GM21723 (cell line): ENCODE results near the gene CKLF.

ENCODE experiments used
- ATAC-seq: cut with Tn5 transposase; IDR thresholded peaks from one replicate; pipeline ENCODE4 v1.9.1; 2021; ENCODE audit warnings: mild to moderate bottlenecking, moderate library complexity; ENCODE audit not compliant: unreplicated experiment

CKLF gene

GRCh38 chr16:66541388-66542355 lies 10.7 kb upstream of the CKLF start:
- ATAC-seq = no peak

- ATAC-seq = no peak
Observed at GRCh38 chr16:66542396-66542795, 10.0 kb upstream of the CKLF start.

- no peak for ATAC-seq
Observed at GRCh38 chr16:66543541-66543940, 8.8 kb upstream of the CKLF start.

DNA sequence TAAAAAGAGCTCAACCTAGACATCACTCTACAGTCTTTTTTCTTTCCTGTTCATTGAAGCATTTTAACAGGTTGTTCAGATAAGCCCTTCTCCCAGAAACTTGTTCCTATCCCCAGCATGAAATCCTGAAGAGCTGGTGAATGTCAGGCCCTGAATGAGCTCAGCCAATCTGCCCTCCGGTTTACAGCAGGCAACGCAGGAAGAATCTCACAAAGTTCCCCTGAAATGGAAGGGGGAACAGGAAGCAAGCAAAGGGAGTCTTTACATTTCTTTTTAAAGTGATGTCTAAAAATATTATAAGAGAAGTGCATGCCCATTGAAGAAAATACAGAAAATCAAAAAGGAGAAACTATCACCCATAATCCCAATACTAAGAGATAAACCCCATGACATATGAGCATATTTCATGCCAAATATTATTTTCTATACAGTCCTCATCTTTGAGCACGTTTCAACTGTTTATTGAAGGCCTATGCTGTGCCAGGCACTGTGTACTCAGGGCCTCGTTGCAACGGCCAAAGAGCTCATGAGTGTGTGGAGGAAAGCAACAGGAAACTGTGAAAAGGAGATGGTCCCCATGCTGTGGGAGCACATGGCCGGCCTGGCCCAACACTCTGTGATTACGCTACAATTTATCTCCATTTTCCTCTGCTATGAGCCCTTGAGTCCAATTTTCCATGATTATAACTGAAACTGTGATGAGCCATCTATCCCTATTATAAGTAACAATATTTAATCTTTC lies 8.2 kb upstream of the CKLF start:
- ATAC-seq = no peak

DNA sequence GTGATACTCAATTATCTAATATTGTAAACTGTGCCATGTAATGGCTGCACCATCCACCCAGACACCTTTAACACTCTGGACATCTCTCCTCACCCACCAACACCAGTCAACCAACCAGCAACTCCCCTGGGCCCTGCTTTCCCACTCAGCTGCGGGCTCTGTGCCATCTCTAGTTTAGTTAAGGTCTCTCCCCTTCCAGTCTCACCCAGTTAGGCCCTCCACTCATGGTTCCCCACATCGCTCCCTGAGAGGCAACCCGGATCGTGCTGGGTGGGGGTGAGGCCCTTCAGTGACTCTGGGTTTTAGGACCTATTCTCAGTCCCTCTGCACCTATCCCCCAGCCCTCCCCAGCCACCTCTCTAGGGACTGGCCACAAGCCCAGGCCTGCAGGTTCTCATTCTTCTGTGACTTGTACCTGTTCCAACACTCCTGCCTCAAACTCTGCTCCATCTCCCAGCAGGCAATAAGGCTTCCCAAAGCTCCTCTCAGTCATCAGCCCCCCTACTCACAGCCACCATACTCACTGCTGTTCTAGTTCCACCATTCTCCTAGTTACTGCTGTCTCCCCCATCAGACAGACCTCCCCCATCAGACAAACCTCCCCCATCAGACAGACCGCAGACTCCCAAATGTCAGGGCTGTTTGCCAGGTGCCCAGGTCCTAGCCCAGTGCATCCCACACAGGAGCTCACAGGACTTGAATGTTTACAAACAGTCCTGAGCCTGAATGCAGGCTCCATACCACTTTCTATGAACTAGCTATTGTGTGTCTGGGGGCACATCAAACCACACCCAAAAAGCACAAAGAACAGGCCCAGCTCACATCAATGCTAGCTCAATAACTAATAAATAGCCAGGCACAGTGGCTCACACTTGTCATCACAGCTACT lies 5.0 kb upstream of the CKLF start:
- no peak for ATAC-seq

- no peak for ATAC-seq
Observed at GRCh38 chr16:66548068-66548467, 4.3 kb upstream of the CKLF start.

GRCh38 chr16:66548868-66549267 lies 3.5 kb upstream of the CKLF start:
- ATAC-seq = no peak

- no peak for ATAC-seq
Observed at GRCh38 chr16:66549284-66550131, 2.9 kb upstream of the CKLF start, which contains the start of gene TK2. Gene TK2 (minus strand): TSS chr16:66550122. CDS start chr16:66550061, 61 bp downstream.

DNA sequence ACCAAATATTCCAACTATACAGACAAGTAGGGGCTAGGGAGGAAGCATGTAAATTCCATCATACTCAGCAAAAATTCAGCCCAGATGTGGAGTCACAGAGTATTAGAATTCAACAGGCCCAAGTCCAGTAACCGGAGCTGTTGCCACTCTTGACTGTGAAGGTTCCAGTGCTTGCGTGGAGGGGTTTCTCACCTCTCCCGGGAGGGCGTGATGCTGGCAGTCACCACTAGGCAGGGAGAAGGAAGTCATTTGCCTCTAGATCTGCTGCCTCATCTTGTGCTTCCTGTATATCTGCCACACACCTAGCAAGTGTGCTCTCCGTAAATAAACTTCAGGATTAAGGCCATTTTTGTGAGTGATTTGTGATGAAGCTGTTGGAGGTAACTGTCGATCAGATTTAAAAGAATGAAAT lies 1.0 kb upstream of the CKLF start:
- ATAC-seq = no peak

GRCh38 chr16:66551788-66552285 lies 539 bp upstream of the CKLF start:
- ATAC-seq = peak; percentile 18

GRCh38 chr16:66553223-66553622 lies 847 bp downstream of the CKLF start:
- ATAC-seq = no peak

DNA sequence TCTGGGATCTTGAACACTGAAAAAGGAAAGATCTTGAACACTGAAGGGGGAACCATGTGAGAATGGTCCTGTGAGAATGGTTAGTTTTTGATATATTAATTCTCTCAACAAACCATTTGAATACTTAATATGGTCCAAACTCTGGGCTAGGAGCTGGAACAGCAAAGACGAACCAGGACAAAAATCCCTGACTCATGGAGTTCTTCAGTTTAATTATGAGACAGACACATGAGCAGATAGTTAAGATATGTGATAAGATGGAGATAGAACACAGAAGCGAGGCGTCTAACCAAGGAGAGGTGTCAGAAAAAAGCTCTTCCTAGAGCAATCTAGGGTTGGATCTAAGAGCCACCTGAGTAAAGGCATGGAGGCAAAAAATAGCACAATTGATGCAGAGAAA lies 1.6 kb downstream of the CKLF start:
- no peak for ATAC-seq

DNA sequence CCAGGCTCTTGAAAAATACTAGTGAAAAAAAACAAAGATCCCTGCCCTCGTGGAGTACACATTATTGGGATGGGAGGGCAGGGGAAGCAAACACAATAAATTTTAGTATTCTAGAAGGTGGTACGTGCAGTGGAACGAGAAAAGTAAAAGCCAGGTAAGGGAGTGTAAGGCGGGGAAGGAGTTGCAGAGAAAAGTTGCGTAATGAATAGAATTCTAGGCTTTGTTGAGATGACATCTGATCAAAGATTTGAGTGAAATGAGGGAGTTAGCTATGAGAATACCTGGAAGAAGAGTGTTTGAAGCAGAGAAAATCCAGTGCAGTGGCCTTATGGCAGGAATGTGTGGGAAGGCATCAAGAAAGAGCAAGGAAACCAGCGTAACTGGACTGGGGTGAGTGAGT lies 2.1 kb downstream of the CKLF start:
- no peak for ATAC-seq

- ATAC-seq = no peak
Observed at GRCh38 chr16:66560107-66560506, 7.7 kb downstream of the CKLF start.

DNA sequence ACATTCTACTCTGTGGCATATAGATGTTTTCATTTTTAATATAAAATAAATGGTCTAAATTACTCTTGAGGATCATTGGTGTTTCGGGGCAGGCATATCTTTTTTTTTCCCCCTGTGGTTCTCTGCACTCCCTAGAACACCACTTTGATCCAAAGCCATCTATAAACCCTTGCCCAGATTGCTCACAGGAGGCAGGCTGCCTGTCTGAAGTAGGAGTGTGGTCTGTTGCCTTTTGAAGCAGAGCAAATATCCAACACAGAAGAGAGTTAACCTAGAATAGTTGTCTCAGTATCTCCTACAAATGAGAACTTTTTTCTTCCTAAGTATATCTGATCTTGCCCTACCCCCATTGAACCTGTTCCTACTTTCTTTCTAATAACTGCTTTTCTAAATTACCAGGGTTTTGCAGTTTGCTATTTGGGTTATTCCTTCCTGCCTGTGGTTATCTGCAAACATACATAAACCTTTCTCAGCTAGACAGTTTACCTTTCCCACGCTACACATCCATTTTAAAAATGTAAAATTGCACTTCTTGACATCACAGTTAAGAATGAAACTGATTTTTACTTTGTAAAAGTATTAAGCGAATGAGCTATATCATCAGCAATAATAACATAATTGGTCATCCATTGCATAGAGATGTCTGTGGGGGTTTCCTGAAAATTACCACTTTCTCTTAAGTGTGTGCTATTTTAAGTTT lies 9.2 kb downstream of the CKLF start:
- ATAC-seq = no peak

DNA sequence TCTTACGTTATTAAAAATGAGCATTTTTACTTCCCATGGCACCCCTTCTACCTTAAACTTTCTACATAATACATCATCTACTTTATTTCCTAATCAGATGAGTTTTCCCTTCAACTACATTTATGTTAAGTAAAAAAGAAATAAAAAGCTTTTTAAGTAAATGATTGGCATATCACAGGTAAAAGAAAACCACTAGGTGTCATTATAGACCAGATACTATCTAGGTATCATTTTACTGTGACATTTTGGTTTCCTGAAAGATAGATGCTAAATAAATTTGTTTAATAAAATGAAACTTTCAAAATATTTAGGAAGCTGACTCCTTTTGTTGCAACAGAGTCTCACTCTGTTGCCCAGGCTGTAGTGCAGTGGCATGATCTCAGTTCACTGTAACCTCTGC lies 10.0 kb downstream of the CKLF start:
- no peak for ATAC-seq

GRCh38 chr16:66562986-66563385 lies 10.6 kb downstream of the CKLF start:
- no peak for ATAC-seq

GRCh38 chr16:66563574-66564334 lies 11.4 kb downstream of the CKLF start:
- ATAC-seq = no peak
